ENCODE data around the gene FAM169A.

DNA sequence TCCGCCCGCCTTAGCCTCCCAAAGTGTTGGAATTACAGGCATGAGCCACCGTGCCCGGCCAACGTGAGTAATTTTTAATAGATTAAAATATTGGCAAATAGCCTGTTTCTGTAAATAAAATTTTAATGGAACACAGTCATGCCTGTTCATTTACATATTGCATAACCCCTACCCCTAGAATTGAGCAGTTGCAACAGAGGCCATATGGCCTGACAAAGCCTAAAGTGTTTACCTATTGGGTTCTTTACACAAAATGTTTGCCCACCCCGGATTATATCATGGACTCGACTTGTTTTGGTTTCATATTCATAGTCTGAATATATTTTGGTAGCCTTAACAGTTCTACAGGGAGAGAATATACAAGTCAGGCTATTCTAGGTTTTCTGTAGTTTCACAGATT, 93.8 kb downstream of the FAM169A start:
- TF ChIP-seq, protein P1, sequence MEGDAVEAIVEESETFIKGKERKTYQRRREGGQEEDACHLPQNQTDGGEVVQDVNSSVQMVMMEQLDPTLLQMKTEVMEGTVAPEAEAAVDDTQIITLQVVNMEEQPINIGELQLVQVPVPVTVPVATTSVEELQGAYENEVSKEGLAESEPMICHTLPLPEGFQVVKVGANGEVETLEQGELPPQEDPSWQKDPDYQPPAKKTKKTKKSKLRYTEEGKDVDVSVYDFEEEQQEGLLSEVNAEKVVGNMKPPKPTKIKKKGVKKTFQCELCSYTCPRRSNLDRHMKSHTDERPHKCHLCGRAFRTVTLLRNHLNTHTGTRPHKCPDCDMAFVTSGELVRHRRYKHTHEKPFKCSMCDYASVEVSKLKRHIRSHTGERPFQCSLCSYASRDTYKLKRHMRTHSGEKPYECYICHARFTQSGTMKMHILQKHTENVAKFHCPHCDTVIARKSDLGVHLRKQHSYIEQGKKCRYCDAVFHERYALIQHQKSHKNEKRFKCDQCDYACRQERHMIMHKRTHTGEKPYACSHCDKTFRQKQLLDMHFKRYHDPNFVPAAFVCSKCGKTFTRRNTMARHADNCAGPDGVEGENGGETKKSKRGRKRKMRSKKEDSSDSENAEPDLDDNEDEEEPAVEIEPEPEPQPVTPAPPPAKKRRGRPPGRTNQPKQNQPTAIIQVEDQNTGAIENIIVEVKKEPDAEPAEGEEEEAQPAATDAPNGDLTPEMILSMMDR (IDR thresholded peaks at IDR 0.05): no peak
- TF ChIP-seq EP300 (IDR thresholded peaks at IDR 0.05): no peak
- no peak for TF ChIP-seq POLR2A (IDR thresholded peaks at IDR 0.05)
- TF ChIP-seq POLR2AphosphoS5 (IDR thresholded peaks at IDR 0.05): no peak

Data from suprapubic skin (tissue), 4 donors.